GM20431 (cell line): ENCODE measurements around the gene IL1A.

Experiments
- in situ Hi-C: fragments of 300-500 bp; cut with MseI, MboI; formaldehyde crosslinking; loops from one replicate; pipeline ENCODE4 v1.15.0; 2020; ENCODE audit warnings: low sequenced_read_pairs; ENCODE audit not compliant: unreplicated experiment

IL1A gene

DNA sequence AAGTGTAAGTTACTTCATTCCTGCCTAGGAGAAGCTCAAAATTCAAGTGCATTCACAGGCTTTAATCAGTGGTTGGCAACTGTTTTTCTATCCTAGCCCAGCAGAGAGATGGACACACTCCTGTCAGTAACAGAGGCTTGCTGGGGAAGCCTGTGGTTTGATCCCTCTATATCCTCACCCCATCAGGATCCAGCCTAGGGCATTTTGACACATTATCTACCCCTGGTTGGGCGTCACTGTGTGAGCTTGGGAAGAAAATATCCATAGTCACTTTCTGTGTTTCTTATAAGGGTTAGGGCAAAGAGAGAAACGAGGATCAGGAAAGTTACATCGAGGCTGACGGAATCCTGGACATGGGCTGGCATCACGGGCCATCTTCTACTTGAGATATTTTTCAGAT, 53.5 kb downstream of the IL1A start:
- in situ Hi-C loops, result no loop called here

GRCh38 chr2:112730216-112730615, 54.1 kb downstream of the IL1A start:
- in situ Hi-C loops, result no loop called here

DNA sequence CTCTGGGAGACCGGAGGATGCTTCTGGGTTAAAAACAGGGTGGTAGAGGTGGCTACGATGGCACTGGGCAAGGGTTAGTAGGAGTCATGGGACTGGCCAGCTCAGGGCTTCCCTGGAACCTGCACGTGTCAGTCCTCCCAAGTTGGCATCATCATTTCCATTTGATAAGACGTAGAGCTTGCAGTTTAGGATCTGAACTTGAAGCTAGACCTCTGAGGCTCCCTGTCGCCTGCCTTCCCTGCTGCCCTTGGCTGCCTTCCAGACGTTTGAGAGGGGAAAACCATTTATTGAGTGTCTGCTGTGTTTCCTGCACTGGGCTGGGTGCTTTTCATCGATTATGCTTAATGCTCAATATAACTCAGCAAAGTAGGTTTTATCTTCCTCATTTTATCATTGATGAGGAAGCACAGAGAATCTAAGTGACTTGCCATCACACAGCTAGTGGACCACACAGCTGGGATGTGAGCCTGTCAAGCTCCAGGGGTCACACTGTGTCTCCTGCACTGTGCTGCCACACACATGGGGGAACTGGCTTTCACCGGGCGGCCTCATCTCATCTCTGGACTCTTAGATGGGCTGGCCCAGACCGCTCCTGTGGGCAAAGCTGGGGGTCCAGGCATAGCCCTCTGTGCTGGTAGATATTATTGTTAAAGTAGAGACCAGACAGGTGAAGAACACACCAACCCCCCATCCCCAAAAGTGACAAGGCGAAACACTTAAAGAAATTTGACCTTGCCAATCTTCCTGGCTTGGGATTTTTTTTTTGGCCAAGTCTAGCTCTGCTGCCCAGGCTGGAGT, 55.7 kb downstream of the IL1A start:
- in situ Hi-C loops, result loop anchor here (10.0 kb wide), 1 partner anchor 104 kb away; no protein-coding TSS in a partner anchor

DNA sequence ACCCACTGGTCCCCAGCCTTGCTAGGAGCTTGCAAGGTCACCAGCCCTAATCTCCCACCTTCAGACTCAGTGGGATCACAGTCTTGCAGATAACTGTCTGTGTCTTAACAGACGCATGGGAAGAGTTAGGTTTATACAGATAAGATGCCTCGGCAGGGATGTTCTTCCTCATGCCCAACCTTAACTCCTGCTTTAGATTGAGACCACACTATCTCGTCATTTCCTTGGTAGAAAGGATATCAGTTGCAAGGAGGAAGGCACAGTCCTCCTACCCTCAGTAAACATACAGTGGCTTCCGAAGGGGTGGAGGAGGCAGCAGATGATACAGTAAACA, 56.3 kb downstream of the IL1A start:
- in situ Hi-C loops, result loop anchor here (10.0 kb wide), 1 partner anchor 103 kb away; no protein-coding TSS in a partner anchor

- in situ Hi-C loops, result loop anchor here (10.0 kb wide), 1 partner anchor 103 kb away; no protein-coding TSS in a partner anchor
Measured at GRCh38 chr2:112727276-112728028, 56.8 kb downstream of the IL1A start.

GRCh38 chr2:112726487-112727190, 57.7 kb downstream of the IL1A start:
- in situ Hi-C loops, result loop anchor here (10.0 kb wide), 1 partner anchor 102 kb away; no protein-coding TSS in a partner anchor

DNA sequence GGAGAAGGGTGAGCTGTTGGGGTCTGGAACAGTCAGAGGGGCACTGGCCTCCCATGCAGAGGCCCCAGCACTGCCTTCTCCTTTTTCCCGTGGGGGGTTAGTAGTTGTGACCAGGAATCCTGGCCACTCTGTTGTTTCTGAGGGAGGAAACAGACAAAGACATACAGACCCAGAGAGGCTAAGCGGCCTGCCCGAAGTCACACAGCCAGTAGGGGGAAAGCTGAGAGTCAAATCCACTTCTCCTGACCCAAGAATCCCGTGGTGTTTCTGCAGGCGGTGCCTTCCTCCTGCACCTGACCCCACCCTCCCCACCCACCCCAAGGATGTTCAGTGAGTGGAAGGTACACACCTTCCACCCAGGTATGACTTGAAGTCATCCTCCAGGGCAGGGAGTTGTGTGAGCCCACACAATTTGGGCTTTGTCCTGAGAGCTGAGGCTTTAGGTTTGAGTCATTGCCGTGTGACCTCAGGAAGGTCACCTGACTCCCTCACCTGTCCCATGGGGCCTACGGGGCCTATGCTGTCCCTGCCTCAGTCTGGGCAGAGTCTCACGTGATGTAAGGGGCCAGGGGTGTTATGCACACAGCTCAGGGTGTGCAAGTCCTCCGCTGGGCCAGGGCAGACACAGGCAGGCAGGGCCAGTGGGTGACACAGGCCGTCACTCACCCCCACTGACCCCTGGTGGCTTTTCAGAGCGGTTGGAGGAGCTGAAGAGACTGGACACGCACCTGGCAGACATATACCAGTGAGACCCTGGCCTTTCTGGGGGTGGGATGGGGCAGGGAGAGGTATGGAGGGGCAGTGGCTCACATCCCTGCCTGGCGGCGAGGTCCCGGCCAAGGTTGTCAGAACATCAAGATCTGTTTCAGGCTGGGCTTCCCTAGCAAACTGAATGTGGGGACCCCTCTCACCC, 58.5 kb downstream of the IL1A start:
- in situ Hi-C loops, result loop anchor here (10.0 kb wide), 1 partner anchor 101 kb away; no protein-coding TSS in a partner anchor

- in situ Hi-C loops, result loop anchor here (10.0 kb wide), 1 partner anchor 100 kb away; no protein-coding TSS in a partner anchor
Measured at GRCh38 chr2:112724591-112725525, 59.4 kb downstream of the IL1A start.

DNA sequence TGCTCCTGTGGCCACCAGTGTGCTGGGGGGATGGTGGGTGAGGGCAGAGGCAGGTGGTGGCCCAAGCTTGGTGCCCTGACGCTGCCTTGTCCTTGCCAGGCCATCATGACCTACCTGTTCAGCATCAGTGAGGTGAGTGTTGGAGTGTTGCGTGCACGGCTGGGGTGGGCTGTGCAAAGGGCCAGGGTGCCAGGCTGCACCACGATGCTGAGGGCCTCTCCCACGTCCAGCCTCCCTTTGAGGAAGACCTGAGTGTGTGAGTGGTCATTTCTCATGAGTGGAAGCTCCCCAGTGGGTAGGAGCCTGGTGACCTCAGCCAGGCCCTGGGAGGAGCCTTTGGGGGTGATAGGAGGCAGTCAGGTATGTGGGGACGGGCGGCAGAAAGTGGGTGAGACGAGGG, 60.3 kb downstream of the IL1A start:
- in situ Hi-C loops, result loop anchor here (10.0 kb wide), 1 partner anchor 99 kb away; no protein-coding TSS in a partner anchor
